Measurements from ENCODE around the gene LPCAT1.

Gene LPCAT1

GRCh38 chr5:1487079-1487764, 36.5 kb downstream of the LPCAT1 start:
- DNase-seq (ENCODE audit: low read depth) = no peak
- no peak overlapping the region for H3K4me3 ChIP-seq (ENCODE audit: low read length)

GRCh38 chr5:1486271-1486670, 37.5 kb downstream of the LPCAT1 start:
- H3K4me3 ChIP-seq (ENCODE audit: low read length) = no peak overlapping the region
- DNase-seq (ENCODE audit: low read depth) = no peak
- TF ChIP-seq CTCF (conservative IDR thresholded peaks at IDR 0.05; ENCODE audit: low read length) = no peak

More at GRCh38 chr5:1487079-1487764, 36.5 kb downstream of the LPCAT1 start:
- TF ChIP-seq CTCF (conservative IDR thresholded peaks at IDR 0.05; ENCODE audit: low read length) = no peak

GRCh38 chr5:1485579-1486118, 38.1 kb downstream of the LPCAT1 start:
- DNase-seq (ENCODE audit: low read depth) = no peak
- TF ChIP-seq CTCF (conservative IDR thresholded peaks at IDR 0.05; ENCODE audit: low read length) = no peak
- no peak overlapping the region for H3K4me3 ChIP-seq (ENCODE audit: low read length)

GRCh38 chr5:1484730-1485578, 38.8 kb downstream of the LPCAT1 start:
- DNase-seq (ENCODE audit: low read depth) = no peak
- no peak for TF ChIP-seq CTCF (conservative IDR thresholded peaks at IDR 0.05; ENCODE audit: low read length)
- no peak overlapping the region for H3K4me3 ChIP-seq (ENCODE audit: low read length)

GRCh38 chr5:1483856-1484729, 39.7 kb downstream of the LPCAT1 start:
- no peak overlapping the region for H3K4me3 ChIP-seq (ENCODE audit: low read length)
- no peak for DNase-seq (ENCODE audit: low read depth)
- no peak for TF ChIP-seq CTCF (conservative IDR thresholded peaks at IDR 0.05; ENCODE audit: low read length)

GRCh38 chr5:1483064-1483463, 40.7 kb downstream of the LPCAT1 start:
- no peak overlapping the region for H3K4me3 ChIP-seq (ENCODE audit: low read length)
- TF ChIP-seq CTCF (conservative IDR thresholded peaks at IDR 0.05; ENCODE audit: low read length) = no peak
- DNase-seq (ENCODE audit: low read depth) = no peak
